GM21515 (cell line): ENCODE measurements around the gene IL17C.

Experiments
- ATAC-seq: cut with Tn5 transposase; IDR thresholded peaks from one replicate; pipeline ENCODE4 v1.9.1; 2021; ENCODE audit not compliant: unreplicated experiment

The IL17C gene

DNA sequence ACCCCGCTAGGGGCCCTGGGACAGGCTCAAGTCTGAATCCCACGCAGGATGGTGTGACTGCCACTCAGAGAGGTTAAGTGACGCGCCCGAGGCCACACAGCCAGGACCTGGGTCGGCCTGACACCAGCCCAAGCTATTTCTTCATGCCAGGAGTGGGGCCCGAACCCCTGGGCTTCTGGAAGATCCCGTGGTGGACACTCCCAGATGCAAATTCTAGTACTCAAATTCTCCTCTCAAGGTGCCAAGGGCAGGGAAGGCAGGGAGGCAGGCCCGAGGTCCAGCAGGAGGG lies 5.2 kb downstream of the IL17C start:
- ATAC-seq = no peak

DNA sequence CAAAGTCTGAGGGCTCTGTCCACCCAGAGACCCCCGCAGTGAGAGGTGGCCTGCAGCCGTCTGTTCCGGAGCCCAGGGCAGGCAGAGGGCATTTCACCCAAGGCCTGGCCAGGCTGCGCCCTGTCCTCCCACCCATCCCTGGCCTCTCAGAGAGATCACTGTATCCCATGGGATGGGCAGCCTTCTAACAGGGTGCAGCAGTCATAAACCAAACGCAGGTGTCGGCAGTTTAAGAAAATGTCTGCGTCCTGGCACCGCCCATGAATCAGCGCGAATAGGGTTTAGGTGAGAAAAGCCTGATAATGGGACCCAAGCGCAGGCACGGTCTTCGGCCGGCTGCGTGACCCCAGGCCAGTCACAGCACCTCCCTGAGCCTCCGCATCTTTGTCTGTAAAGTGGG lies 7.1 kb downstream of the IL17C start:
- no peak for ATAC-seq

DNA sequence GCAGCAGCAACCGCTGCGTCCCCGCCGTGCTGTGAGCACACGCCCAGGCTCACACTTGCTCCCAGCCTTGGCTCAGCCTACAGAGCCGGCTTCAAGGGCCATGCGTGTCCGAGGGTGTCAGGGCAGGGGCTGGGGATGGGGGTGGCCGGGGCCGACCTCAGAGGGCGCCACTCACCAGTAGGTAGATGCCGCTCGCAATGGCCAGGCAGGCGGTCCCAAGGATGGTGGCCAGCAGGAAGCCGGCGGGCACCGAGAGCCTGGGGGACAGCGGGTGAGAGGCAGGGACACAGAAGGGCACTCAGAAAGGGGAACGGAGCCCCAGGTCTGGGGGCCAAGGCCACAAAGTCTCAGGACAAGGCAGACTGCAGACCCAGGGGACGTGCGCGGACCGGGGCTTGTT lies 7.6 kb downstream of the IL17C start:
- no peak for ATAC-seq

DNA sequence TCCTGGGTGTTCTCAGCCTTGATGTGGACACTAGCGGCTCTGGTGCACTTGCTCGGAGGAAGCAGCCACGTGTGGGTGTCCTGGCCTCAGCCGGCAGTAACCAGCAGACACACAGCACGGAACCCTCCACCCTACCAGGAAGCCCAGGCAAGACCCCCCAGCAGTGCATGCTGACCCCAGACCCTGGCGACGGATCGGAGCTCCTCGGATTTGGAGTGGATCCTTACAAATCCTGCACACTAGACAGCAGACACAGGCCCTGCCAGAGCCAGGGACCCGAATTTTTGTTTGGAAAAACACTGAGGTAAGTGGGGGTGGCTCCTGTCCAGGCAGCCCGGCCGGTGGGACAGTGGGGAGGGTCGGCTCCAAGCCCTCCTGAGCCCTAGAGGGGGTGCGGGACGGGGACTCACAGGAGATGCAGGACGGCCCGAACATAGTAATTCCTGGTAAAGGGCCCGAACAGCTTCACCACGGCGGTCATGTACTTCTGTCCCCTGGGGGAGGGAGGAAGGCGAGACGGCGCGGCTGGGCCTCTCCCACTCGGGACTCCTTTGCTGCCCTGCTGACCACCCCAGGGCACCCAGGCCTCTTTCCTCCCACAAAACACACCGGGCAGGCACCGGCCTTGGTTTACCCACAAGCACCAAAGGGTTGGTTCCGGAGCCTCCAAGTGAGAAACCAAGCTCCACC lies 8.1 kb downstream of the IL17C start:
- ATAC-seq = no peak

DNA sequence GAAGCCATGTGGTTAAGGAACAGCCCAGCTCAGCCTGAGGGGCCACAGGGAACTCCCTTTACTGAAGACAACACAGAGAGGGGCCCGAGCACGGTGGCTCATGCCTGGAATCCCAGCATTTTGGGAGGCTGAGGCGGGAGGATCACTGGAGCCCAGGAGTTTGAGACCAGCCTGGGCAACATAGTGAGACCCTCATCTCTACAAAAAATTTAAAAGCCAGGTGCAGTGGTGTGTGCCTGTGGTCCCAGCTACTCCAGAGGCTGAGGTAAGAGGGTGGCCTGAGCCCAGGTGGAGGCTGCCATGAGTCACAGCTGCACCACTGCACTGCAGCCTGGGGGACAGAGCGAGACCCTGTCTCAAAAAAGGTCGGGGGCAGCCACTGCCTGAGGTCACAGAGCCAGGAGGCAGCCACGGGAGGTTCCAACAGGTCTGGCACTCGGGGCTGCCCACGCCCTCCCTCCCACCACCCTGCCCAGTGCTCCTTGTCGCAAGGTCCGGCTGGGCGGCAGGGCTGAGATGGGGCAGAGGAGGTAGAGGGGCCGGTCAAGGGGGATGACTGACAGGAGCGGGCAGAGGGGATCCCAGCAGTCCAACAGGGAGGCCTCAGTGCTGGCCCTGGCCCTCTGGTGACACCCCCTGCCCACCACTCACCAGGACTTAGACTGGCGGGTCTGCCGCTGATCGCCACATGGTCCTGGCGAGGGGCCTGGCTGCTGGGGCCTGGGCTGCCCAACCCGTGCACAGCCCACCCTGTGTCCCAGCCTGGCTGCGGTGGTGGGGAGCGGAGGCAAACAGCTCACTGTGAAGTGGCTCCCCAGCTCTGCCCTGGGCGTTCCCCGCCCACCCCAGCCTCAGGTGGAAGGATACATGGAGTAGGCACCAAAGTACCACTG lies 9.1 kb downstream of the IL17C start:
- ATAC-seq = no peak

DNA sequence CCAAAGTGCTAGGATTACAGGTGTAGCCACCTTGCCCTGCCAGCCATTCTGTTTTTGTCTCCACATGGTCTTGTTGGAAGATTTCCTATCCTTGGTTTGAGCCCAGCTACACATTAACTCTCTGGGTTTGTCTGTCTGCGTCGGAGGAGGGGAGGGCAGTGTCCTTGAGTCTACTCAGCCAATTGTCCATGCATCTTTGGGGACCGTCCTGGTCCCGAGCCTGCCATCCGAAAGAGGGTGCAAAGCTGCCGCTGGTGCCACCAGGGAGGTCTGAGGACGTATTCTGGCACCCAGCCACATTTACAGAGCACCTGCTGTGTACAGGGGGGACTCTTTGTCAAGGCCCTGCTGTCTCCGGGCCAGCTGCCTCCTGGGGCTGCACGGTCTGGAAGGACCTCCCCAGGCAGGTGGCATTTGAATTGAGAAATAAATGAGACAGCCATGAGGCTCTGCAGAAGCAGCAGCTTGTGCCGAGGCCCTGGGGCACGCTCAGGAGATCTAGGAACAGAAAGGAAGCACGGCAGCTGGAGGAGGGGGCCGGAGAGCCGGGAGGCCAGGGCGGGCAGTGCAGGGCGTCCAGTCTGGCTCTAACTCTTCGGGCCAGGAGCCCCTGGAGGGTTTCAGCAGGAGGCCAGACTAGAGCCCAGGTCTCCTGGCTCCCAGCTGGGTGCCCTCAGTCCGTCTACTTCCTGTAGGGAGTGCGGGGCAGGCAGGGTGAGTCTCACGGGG lies 11.0 kb downstream of the IL17C start:
- no peak for ATAC-seq

DNA sequence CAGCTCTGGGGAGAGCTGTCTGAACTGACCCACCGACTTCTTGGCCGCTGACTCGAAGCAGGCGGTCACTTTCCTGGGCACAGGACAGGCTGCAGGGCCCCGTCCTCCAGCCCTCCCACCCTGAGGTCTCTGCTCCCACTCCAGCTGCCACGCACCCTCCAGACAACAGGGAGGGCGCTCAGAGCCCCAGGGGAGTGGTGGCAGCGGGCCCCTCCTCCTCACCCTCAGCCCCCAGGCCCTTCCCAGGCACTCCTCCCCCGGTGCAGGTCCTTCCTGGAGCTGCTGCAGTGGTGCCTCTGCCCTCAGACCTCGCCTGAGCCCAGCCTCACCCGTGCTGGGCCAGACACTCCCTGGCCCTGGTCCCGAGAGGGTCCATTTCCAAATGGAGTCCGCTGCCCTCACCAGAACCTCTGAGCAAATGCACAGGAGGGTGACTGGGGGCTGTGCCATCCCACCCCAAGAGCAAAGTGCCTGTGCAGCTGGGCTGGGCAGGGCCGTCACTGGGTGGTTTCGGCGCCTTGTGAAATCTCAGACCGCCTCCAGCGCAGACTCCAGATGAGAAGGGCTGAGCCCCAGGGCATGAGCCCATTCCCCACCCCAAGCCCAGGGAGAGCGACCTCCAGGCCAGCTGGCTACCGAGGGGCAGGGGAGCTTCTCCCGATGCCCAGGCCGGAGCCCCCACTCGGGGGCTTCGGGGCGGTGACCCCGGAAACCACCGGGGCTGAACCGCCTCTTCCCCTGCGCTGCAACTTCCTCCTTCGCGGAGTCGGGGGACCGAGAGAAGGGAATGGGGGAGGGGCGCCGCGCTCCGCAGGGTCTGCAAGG lies 11.8 kb downstream of the IL17C start:
- ATAC-seq = peak; percentile 19

DNA sequence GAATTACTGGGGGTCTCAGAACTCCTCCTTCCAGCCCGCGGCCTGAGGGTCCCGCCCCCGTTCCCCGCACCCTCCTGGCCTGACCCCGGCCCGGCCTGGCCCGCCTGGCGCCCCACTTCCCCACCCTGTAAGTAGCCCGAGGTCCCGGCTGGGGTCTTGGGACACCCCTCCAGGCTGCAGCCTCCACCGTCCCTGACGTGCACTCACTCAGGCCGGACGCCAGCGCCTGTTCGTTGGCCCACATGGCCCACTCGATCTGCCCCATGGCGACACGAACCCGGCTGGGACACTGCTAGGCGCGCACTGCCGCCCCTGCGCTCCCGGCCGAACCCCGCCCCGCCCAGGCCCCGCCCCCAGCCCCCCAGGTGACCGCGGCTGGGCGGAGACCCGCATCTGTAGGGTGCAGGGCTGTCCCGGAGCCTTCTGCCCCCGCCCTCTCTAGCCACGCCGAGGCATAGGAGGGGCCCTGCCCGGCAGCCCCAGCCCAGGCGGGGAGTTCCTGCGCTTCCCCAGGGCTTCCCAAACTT lies 12.4 kb downstream of the IL17C start, which contains the start of gene CYBA:
Gene CYBA, minus strand, starts transcription at position 305 of the 527 bp plus-strand sequence. Its CDS starts 40 bp downstream, at position 265.
- ATAC-seq = peak; percentile 72

DNA sequence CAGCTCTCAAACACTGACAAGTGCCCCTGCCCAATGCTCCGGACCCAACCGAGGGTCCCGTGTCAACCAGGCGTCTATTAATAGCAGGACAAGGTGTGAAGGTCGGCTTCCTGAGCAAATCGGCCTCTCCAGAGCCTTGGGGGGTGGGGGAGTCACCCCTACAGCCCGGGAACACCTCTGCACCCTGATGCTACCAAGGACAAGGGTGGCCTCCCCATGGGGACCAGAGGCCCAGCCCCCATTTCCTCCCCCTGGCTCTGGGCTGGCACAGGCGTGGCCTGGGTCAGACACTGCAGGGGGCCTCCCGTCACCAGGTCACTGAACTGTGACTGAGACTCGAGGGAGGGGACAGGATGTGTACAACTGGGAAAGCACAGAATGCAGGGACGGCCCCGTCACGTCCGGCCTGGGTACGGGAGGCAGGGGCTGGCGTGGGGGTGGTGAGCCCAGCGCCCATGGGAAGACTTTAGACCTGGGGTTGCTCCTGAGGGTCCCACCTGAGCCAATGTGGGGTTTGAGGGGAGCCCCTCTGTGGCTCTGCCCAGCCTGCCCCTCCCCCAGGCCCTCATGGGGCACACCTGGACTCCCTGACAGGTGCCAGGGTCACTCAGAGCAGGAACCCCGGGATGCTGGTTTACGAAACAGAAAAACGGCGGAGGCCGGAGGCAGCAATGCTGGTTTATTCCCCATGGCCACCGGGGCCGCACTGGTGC lies 13.1 kb downstream of the IL17C start:
- ATAC-seq = peak; percentile 70

DNA sequence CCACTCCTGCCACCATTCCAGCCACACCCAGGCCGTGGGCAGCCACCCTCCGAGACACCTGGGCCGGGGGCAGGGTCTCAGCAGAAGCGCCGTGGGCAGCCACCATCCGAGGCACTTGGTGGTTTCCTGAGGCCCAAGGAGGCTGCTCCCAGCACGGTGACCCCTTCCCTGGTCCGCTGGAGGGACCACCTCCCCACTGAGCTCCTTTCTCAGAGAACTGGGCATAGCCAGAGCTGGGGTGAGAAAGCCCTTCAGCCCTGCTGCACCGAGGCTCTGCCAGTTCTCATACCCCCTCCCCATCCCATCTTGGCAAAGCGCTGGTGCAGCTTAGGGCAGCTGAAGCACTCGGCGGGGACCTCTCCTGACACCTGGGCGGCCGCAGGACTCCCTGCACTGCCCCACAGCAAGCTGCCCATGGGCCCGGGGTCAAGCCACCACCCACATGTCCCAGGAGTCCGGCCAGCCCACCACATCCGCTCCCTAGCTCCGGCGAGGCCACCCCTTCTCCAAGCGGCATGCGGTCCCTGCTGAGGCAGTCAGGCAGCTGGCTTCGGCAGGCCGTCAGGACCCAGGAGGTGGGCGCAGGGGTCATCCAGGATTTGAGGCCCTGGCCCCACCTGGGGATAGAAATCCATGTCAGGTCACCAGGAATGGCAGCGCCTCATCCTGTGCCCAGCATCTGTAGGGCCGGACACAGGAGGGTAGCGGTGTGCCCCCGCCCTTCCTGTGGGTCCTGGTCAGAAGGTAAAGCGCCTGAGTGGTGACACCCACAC lies 13.8 kb downstream of the IL17C start:
- no peak for ATAC-seq

DNA sequence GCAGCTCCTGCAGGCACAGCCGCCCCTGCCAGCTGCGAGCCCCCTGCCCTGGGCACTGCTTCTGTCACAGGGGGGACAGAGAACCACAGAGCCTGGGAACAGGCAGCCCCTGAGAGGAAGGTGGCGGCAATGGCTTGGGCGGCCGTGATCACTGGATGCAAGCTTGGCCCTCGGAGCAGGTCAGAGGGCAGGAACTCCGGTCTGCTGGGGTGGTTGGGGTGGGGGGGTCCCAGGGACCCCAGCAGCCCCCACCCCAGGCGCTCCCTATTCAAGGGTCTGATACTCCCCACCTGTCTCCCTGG lies 14.3 kb downstream of the IL17C start:
- ATAC-seq = no peak

DNA sequence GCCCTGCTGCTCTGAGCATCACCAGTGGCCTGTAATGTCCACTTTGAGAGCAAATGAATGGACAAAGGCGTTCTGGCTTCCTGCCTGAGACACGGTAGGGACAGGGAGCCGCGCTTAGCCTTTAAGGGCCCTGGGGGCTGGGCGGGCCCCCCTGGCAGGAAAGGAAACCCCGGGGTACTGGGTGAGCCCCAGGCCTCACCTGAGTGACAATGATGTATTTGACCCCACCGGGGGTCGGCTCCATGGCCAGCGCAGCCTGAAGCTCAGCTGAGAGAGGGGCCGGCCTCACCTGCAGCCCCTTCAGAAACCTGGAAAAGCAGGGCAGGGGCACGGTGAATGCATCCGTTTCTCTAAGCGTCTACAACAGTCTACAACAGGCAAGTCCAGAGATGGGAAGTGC lies 14.7 kb downstream of the IL17C start:
- no peak for ATAC-seq

DNA sequence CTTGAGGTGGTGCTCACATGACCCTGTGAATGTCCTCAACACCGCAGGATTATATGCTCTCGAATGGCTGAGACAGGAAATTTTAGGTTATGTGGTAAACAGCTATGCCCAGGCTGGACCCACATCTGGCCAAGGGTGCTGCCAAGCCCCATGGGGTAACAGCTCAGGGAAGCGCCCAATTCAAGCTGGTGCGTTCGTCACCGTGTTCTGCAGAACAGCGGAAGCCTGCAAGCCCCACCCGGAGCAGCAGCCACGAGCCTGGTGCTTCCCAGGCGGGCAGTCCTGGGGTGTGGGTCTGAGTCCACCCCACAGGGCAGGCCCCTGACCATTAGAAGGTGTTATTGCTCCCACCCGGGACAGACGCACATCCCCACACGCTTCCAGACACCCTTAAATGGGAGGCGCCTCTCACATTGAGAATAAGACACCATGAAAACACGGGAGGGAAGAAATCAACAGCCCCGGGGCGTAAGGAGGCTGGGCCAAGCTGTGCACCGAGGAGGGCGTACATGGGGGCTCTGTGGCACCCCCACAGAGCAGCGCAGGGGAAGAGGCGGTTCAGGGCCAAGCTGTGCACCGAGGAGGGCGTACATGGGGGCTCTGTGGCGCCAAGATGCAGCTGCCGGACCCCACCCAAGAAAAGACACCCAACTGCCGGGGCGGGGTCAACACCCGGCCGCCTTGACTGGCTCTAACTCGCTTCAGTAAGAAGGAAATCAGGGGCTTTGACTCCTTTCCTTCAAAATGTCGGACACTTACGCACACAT lies 15.4 kb downstream of the IL17C start:
- no peak for ATAC-seq

DNA sequence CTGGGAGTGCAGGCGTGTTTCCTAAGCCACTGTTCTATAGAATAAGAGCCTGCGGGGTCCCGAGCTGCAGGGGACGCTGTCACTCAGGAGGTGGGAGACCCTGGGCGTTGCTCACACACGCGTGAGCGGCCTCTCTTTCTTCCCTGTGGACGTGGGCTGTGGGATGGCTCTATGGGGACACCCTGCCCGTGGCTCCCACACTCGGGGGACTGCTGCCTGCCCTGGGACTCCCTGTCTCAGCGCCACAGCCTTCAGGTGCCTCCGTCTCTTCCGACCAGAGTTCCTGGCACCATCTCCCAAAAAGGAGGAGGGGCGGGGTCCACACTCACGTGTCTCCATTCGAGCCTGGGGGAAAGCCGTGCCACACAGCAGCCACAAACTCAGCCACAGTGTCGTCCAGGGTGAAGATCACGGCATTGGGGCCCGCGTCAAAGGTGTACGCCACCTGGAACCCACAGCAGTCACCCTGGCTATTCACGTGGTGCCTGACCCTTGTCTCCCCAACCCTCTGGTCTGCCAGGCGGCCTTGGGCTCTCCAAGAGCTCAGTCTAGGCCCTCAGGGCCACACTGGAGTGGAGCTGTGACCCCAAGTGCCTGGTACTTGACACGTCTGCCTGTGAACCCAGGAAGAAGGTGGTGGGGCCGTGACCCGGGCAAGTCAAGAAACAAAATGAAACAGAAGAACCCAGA lies 16.1 kb downstream of the IL17C start:
- ATAC-seq = no peak

DNA sequence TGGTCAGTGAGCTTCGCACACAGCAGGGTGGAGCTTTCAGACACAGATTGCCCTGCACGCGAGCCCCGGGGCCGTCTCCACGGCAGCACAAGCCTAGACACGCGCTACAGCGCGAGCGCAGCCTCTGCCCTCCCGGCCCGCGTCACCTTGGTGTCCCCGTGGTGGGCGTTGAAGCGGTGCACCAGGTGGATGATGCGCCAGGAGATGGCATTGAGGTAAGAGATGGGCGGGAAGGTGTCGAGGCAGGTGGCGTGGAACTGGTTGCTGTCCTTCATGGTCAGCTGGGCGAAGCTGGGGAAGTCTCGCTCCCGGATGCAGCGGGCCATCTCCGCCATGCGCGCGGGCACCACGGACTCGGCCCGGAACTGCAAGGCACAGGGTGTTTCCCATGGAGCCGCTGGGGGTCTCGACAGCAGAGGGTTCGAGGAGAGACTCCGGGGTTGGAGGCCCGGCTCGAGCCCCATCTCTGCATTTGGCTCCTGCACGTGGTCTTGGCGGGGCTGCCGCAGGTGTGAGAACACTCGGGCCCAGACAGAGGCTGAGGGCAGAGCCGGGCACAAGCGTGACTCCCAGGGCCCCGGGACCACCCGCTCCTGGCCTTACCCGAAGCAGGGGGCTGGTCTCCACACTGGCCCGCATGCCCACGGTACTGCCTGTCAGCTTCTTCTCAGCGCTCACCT lies 16.8 kb downstream of the IL17C start:
- ATAC-seq = no peak

DNA sequence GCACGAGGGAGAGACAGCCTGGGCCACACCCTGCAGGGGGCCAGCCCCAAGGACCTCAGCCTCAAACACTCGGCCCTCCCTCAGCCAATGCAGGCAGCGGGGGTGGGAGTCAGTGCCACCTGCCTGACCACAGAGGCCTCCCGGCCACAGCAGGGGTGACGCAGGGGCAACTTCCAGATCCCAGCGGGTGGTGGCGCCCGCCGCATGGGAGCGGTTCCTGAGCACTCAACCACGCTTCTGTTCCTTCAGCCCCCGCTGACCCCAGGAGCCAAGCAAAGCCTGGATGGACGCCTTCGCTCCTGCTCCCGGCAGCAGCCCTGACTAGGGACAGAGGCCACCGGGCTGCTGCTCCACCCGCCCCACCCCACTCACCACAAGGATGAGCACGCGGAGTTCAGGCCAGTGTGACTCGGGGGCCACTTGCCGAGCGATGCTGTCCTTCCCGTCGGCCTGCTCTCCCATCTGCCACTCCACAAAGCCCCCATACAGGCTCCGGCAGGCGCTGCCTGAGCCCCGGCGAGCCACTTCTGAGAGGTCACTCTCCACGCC lies 17.4 kb downstream of the IL17C start:
- no peak for ATAC-seq

DNA sequence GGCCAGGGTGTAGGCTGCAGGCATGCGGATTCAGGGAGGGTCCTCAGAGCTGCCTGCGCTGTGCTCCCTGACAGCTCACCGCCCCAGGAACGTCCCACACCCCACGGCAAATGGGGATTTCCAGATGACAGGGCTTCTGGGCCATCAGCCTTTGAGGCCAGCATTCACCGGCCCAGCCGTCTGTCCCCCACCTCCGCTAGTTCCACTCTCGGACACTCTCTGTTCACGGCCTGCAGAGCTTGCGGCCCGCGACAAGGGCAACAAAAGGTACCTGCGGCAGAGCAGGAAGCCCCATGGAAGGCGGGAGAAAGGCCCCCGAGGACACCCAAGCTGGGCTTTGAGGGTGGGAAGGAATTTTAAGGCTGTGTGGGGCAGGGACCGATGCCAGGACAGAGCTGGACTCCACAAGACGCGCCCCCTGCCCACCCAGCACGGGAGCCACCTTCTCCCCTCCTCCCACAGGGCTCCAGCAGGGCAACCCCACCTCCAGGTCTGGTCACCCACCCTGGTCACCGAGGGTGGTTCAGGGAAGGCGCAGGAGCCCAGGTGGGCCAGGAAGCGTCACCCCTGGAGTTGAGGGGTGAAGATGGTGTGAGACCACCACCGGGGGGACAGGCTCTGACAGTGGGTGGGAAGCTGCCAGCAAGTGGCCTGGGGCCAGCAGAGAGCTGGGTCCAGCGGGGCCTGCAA lies 18.1 kb downstream of the IL17C start:
- ATAC-seq = no peak
